Activated CD4-positive, alpha-beta T cell treated with anti-CD3 and anti-CD28 coated beads, Interleukin-2, amount 10 ng/mL, durations not matched to agents 24 days and 14 days (primary cell): Measurements from ENCODE around the gene TRIM44. TPM values are rescaled to one million over a fixed set of nuclear protein-coding genes. Genes with fewer than 3 reads are reported as not detected.

Source experiments
- DNase-seq: peaks from one replicate; pipeline ENCODE4 v3.0.0; 2022
- H3K27ac Mint-ChIP-seq: one replicate; pipeline ENCODE4 v1.8.0; 2022; ENCODE audit warnings: mild to moderate bottlenecking, mixed read lengths
- H3K27me3 Mint-ChIP-seq: one replicate; pipeline ENCODE4 v1.8.0; 2022; ENCODE audit warnings: mixed read lengths
- H3K36me3 Mint-ChIP-seq: one replicate; pipeline ENCODE4 v1.8.0; 2022; ENCODE audit warnings: low read depth, mild to moderate bottlenecking, mixed read lengths
- H3K4me1 Mint-ChIP-seq: one replicate; pipeline ENCODE4 v1.8.0; 2021; ENCODE audit warnings: mixed read lengths
- H3K4me3 Mint-ChIP-seq: one replicate; pipeline ENCODE4 v1.8.0; 2022; ENCODE audit warnings: mild to moderate bottlenecking, moderate library complexity, mixed read lengths
- H3K9me3 Mint-ChIP-seq: one replicate; pipeline ENCODE4 v1.8.0; 2021; ENCODE audit warnings: mixed read lengths
- intact Hi-C: fragments of 100-400 bp; cut with micrococcal nuclease; formaldehyde crosslinking; loops from one replicate; pipeline ENCODE4 v1.15.1; 2023
- total RNA-seq: library from RNA; stranded (reverse); gene quantifications from 2 replicates; pipeline ENCODE4 v1.2.3, GENCODE V29; 2022

Gene TRIM44
- total RNA-seq, 1 donor from 2014 or later: 27.8 TPM

GRCh38 chr11:35811783-35812182 lies 149.2 kb downstream of the TRIM44 start:
- no peak for DNase-seq
- H3K27me3 Mint-ChIP-seq: no peaks in the 10 kb centered on the region

GRCh38 chr11:35812828-35813227 lies 150.3 kb downstream of the TRIM44 start:
- no peaks in the 10 kb centered on the region for H3K9me3 Mint-ChIP-seq
- intact Hi-C loops: no loop called here
- H3K4me1 Mint-ChIP-seq: no peaks in the 10 kb centered on the region
- no peaks in the 10 kb centered on the region for H3K27me3 Mint-ChIP-seq
- no peak overlapping the region for H3K4me3 Mint-ChIP-seq
- no peak overlapping the region for H3K27ac Mint-ChIP-seq
- peaks cover 2% of the 10 kb centered on the region for H3K36me3 Mint-ChIP-seq
- no peak for DNase-seq

More at GRCh38 chr11:35811783-35812182, 149.2 kb downstream of the TRIM44 start:
- H3K9me3 Mint-ChIP-seq: no peaks in the 10 kb centered on the region
- H3K4me3 Mint-ChIP-seq: no peak overlapping the region
- no peak overlapping the region for H3K27ac Mint-ChIP-seq
- H3K36me3 Mint-ChIP-seq: peaks cover 2% of the 10 kb centered on the region
- intact Hi-C loops: no loop called here
- H3K4me1 Mint-ChIP-seq: no peaks in the 10 kb centered on the region

GRCh38 chr11:35814081-35814695 lies 151.6 kb downstream of the TRIM44 start:
- Mint-ChIP-seq H3K4me1 (no peaks in the 10 kb centered on the region), H3K27ac (no peak overlapping the region), H3K4me3 (no peak overlapping the region), H3K36me3 (peaks cover 2% of the 10 kb centered on the region), H3K27me3 (no peaks in the 10 kb centered on the region), H3K9me3 (no peaks in the 10 kb centered on the region)
- DNase-seq: no peak
- intact Hi-C loops: no loop called here

GRCh38 chr11:35814720-35815305 lies 152.2 kb downstream of the TRIM44 start:
- no peaks in the 10 kb centered on the region for H3K4me1 Mint-ChIP-seq
- H3K4me3 Mint-ChIP-seq: no peak overlapping the region
- DNase-seq: no peak
- no peaks in the 10 kb centered on the region for H3K9me3 Mint-ChIP-seq
- intact Hi-C loops: no loop called here
- H3K27me3 Mint-ChIP-seq: no peaks in the 10 kb centered on the region
- no peaks in the 10 kb centered on the region for H3K36me3 Mint-ChIP-seq
- H3K27ac Mint-ChIP-seq: no peak overlapping the region

GRCh38 chr11:35815556-35816315 lies 153.2 kb downstream of the TRIM44 start:
- Mint-ChIP-seq H3K4me1 (no peaks in the 10 kb centered on the region), H3K27ac (no peak overlapping the region), H3K4me3 (no peak overlapping the region), H3K36me3 (no peaks in the 10 kb centered on the region), H3K9me3 (no peaks in the 10 kb centered on the region), H3K27me3 (no peaks in the 10 kb centered on the region)
- no peak for DNase-seq
- intact Hi-C loops: no loop called here

- Mint-ChIP-seq H3K27me3 (peaks cover 4% of the 10 kb centered on the region), H3K9me3 (no peaks in the 10 kb centered on the region), H3K4me3 (no peak overlapping the region), H3K36me3 (no peaks in the 10 kb centered on the region), H3K4me1 (peaks cover 3% of the 10 kb centered on the region), H3K27ac (no peak overlapping the region)
- no peak for DNase-seq
- intact Hi-C loops: no loop called here
Observed at GRCh38 chr11:35820614-35821013, 158.0 kb downstream of the TRIM44 start.

GRCh38 chr11:35822815-35823495 lies 160.4 kb downstream of the TRIM44 start:
- no peak for DNase-seq
- Mint-ChIP-seq H3K4me3 (no peak overlapping the region), H3K36me3 (no peaks in the 10 kb centered on the region), H3K9me3 (no peaks in the 10 kb centered on the region), H3K27ac (no peak overlapping the region), H3K4me1 (peaks cover 3% of the 10 kb centered on the region), H3K27me3 (peaks cover 4% of the 10 kb centered on the region)
- intact Hi-C loops: loop anchor here (1.0 kb wide), 2 partner anchors 207 to 443 kb away; no protein-coding TSS in a partner anchor

GRCh38 chr11:35823742-35824298 lies 161.2 kb downstream of the TRIM44 start:
- Mint-ChIP-seq H3K27ac (no peak overlapping the region), H3K4me1 (peaks cover 3% of the 10 kb centered on the region), H3K4me3 (no peak overlapping the region), H3K36me3 (no peaks in the 10 kb centered on the region), H3K9me3 (no peaks in the 10 kb centered on the region), H3K27me3 (peaks cover 4% of the 10 kb centered on the region)
- no peak for DNase-seq
- intact Hi-C loops: no loop called here

GRCh38 chr11:35825386-35825785 lies 162.8 kb downstream of the TRIM44 start:
- intact Hi-C loops: no loop called here

GRCh38 chr11:35826006-35826405 lies 163.4 kb downstream of the TRIM44 start:
- peaks cover 4% of the 10 kb centered on the region for H3K27me3 Mint-ChIP-seq
- no peak overlapping the region for H3K27ac Mint-ChIP-seq
- H3K4me1 Mint-ChIP-seq: peaks cover 3% of the 10 kb centered on the region
- H3K36me3 Mint-ChIP-seq: no peaks in the 10 kb centered on the region
- intact Hi-C loops: no loop called here
- no peaks in the 10 kb centered on the region for H3K9me3 Mint-ChIP-seq
- no peak for DNase-seq
- no peak overlapping the region for H3K4me3 Mint-ChIP-seq

More at GRCh38 chr11:35825386-35825785, 162.8 kb downstream of the TRIM44 start:
- Mint-ChIP-seq H3K27me3 (peaks cover 4% of the 10 kb centered on the region), H3K27ac (no peak overlapping the region), H3K36me3 (no peaks in the 10 kb centered on the region), H3K9me3 (no peaks in the 10 kb centered on the region), H3K4me3 (no peak overlapping the region), H3K4me1 (peaks cover 3% of the 10 kb centered on the region)
- DNase-seq: no peak

- H3K36me3 Mint-ChIP-seq: no peaks in the 10 kb centered on the region
- H3K4me1 Mint-ChIP-seq: peaks cover 3% of the 10 kb centered on the region
- no peak overlapping the region for H3K27ac Mint-ChIP-seq
- intact Hi-C loops: no loop called here
- H3K9me3 Mint-ChIP-seq: no peaks in the 10 kb centered on the region
- H3K4me3 Mint-ChIP-seq: no peak overlapping the region
- H3K27me3 Mint-ChIP-seq: peaks cover 2% of the 10 kb centered on the region
- no peak for DNase-seq
Observed at GRCh38 chr11:35826949-35827348, 164.4 kb downstream of the TRIM44 start.

GRCh38 chr11:35836205-35836604 lies 173.6 kb downstream of the TRIM44 start:
- Mint-ChIP-seq H3K27ac (no peak overlapping the region), H3K4me3 (no peak overlapping the region), H3K9me3 (no peaks in the 10 kb centered on the region), H3K36me3 (no peaks in the 10 kb centered on the region), H3K4me1 (no peaks in the 10 kb centered on the region), H3K27me3 (peaks cover 2% of the 10 kb centered on the region)
- intact Hi-C loops: no loop called here
- DNase-seq: no peak

GRCh38 chr11:35838071-35838470 lies 175.5 kb downstream of the TRIM44 start:
- no peak for DNase-seq
- Mint-ChIP-seq H3K27me3 (peaks cover 2% of the 10 kb centered on the region), H3K27ac (no peak overlapping the region), H3K4me1 (no peaks in the 10 kb centered on the region), H3K9me3 (no peaks in the 10 kb centered on the region), H3K4me3 (no peak overlapping the region), H3K36me3 (no peaks in the 10 kb centered on the region)
- intact Hi-C loops: no loop called here
